Nephron (organoid): Measurements from ENCODE around the gene GTF2A2.

Experiments used
- H3K27ac Mint-ChIP-seq, 3 experiments: 2 replicates each; pipeline ENCODE4 v1.8.0; 2020; ENCODE audit warnings: mixed read lengths in 3 of 3, mild to moderate bottlenecking in 2 of 3, moderate library complexity in 1 of 3
- H3K27me3 Mint-ChIP-seq: 2 replicates; pipeline ENCODE4 v1.8.0; 2021; ENCODE audit warnings: low read depth, mild to moderate bottlenecking, moderate library complexity, mixed read lengths
- H3K36me3 Mint-ChIP-seq: 2 replicates; pipeline ENCODE4 v1.8.0; 2020; ENCODE audit warnings: low read depth, mixed read lengths
- H3K4me1 Mint-ChIP-seq: 2 replicates; pipeline ENCODE4 v1.8.0; 2020; ENCODE audit warnings: mixed read lengths
- H3K4me3 Mint-ChIP-seq, 3 experiments: 2 replicates each; pipeline ENCODE4 v1.8.0; 2020; ENCODE audit warnings: mild to moderate bottlenecking in 3 of 3, mixed read lengths in 3 of 3, moderate library complexity in 2 of 3
- H3K9me3 Mint-ChIP-seq: 2 replicates; pipeline ENCODE4 v1.8.0; 2020; ENCODE audit warnings: mixed read lengths
- TF ChIP-seq, protein P1 (sequence below), 3 experiments: fragments of 200-600 bp; sonication (generic); IDR thresholded peaks; one replicate each; pipeline ENCODE4 v1.5.0; 2021; ENCODE audit warnings: antibody characterized with exemption in 3 of 3; ENCODE audit not compliant: unreplicated experiment in 3 of 3

GTF2A2 gene

DNA sequence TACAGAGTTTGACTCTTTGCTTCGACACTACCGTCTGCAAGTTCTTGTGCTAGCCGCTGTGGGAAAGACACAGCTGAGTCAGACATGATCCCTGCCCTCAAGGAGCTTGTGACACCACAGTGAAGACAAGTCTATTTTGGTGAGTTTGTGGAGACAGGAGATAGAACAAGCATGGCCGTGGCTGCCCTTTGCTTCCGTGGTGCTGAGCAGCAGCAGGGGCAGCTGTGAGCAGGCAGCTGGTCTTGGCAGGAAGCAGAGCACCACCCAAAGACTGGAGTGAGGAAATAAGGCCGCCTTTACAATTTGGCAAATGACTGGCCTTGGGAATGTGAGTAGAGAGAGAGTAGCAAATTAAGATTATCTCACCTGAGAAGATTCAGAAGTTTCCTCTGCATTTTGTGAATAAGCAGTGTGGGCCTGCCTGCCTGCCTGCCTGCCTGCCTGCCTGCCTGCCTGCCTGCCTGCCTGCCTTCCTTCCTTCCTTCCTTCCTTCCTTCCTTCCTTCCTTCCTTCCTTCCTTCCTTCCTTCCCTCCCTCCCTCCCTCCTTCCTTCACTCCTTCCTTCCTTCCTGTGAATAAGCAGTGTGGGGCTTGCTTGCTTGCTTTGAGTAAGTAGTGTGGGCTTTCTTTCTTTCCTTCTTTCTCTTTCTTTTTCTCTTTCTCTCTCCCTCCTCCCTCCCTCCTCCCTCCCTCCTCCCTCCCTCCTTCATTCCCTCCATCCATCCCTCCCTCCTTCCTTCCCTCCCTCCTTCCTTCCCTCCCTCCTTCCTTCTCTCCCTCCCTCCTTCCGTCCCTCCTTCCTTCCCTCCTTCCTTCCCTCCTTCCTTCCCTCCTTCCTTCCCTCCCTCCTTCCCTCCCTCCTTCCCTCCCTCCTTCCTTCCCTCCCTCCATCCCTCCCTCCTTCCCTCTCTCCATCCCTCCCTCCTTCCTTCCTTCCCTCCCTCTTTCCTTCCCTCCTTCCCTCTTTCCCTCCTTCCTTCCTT lies 47.3 kb downstream of the GTF2A2 start:
- no peak overlapping the region for H3K4me3 Mint-ChIP-seq
- H3K27ac Mint-ChIP-seq, result no peak overlapping the region
- no peaks in the 10 kb centered on the region for H3K36me3 Mint-ChIP-seq
- H3K4me1 Mint-ChIP-seq, result no peaks in the 10 kb centered on the region
- TF ChIP-seq, protein P1, sequence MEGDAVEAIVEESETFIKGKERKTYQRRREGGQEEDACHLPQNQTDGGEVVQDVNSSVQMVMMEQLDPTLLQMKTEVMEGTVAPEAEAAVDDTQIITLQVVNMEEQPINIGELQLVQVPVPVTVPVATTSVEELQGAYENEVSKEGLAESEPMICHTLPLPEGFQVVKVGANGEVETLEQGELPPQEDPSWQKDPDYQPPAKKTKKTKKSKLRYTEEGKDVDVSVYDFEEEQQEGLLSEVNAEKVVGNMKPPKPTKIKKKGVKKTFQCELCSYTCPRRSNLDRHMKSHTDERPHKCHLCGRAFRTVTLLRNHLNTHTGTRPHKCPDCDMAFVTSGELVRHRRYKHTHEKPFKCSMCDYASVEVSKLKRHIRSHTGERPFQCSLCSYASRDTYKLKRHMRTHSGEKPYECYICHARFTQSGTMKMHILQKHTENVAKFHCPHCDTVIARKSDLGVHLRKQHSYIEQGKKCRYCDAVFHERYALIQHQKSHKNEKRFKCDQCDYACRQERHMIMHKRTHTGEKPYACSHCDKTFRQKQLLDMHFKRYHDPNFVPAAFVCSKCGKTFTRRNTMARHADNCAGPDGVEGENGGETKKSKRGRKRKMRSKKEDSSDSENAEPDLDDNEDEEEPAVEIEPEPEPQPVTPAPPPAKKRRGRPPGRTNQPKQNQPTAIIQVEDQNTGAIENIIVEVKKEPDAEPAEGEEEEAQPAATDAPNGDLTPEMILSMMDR (IDR thresholded peaks at IDR 0.05; ENCODE audit: unreplicated experiment in 3 of 3), result no peak
- peaks cover 8% of the 10 kb centered on the region for H3K27me3 Mint-ChIP-seq
- H3K9me3 Mint-ChIP-seq, result peaks cover 4% of the 10 kb centered on the region

DNA sequence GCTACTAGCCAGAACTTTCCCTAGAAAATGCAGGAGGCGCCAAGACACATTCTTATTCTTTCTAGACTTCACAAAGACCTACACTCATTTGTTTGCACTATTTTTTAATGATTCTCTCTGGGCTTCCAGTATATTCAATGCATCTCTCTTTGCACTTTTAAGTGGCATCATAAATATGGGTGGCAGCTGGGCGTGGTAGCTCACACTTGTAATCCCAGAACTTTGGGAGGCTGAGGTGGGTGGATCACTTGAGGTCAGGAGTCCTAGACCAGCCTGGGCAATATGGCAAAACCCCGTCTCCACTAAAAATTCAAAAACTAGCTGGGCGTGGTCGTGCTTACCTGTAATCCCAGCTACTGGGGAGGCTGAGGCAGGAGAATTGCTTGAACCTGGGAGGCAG lies 51.3 kb downstream of the GTF2A2 start:
- H3K9me3 Mint-ChIP-seq, result peaks cover 16% of the 10 kb centered on the region
- TF ChIP-seq, protein P1 (IDR thresholded peaks at IDR 0.05; ENCODE audit: unreplicated experiment in 3 of 3), result no peak
- H3K27me3 Mint-ChIP-seq, result no peaks in the 10 kb centered on the region
- H3K4me3 Mint-ChIP-seq, result no peak overlapping the region
- no peaks in the 10 kb centered on the region for H3K36me3 Mint-ChIP-seq
- H3K4me1 Mint-ChIP-seq, result no peaks in the 10 kb centered on the region
- H3K27ac Mint-ChIP-seq, result no peak overlapping the region

DNA sequence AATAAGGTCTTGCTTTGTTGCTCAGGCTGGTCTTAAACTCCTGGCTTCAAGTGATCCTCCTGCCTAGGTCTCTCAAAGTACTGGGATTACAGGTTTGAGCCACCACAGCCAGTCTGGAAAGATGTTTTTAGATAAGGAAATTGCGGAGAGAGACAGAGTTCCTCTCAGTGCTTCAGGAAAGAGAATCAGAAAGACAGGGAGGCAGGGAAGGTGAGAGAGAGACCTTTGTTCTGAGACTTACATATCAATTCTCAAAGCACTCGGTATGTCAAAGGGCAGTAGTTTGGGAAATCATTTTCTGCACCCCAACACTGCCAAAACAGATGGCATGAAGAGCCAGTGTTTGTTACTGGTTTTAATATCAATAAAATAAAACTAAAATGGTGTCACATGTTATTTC lies 58.9 kb downstream of the GTF2A2 start:
- Mint-ChIP-seq H3K36me3 (peaks cover 3% of the 10 kb centered on the region), H3K27me3 (no peaks in the 10 kb centered on the region), H3K4me1 (no peaks in the 10 kb centered on the region), H3K27ac (no peak overlapping the region), H3K4me3 (no peak overlapping the region), H3K9me3 (peaks cover 12% of the 10 kb centered on the region)
- TF ChIP-seq, protein P1 (IDR thresholded peaks at IDR 0.05; ENCODE audit: unreplicated experiment in 3 of 3), result no peak

- H3K27me3 Mint-ChIP-seq, result no peaks in the 10 kb centered on the region
- no peak overlapping the region for H3K4me3 Mint-ChIP-seq
- no peak overlapping the region for H3K27ac Mint-ChIP-seq
- no peaks in the 10 kb centered on the region for H3K4me1 Mint-ChIP-seq
- H3K9me3 Mint-ChIP-seq, result peaks cover 10% of the 10 kb centered on the region
- TF ChIP-seq, protein P1 (IDR thresholded peaks at IDR 0.05; ENCODE audit: unreplicated experiment in 3 of 3), result no peak
- peaks cover 3% of the 10 kb centered on the region for H3K36me3 Mint-ChIP-seq
These were observed 60.7 kb downstream of the GTF2A2 start for GRCh38 chr15:59596640-59597039.

DNA sequence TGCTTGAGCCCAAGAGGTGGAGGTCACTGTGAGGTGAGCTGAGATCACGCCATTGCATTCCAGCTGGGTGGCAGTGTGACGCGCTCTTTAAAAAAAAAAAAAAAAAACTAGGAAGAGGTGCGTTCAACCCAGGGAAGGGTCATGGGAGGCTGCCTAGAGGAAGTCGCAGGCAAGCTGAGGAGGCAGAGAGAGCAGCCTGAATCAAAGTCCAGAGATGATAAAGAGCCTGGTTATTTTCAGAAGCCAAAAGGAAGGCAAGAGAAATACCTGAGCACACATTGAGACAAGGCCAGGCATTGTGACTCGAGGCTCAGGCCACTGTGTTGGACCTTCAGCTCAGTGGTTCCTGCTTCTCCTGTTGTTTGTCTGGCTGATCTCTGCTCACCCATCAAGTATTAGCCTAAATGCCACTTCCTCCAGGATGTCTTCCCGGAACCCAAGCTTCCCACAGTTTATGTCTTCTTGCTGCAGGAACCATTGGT lies 61.8 kb downstream of the GTF2A2 start:
- H3K27ac Mint-ChIP-seq, result no peak overlapping the region
- no peaks in the 10 kb centered on the region for H3K27me3 Mint-ChIP-seq
- H3K36me3 Mint-ChIP-seq, result peaks cover 3% of the 10 kb centered on the region
- peaks cover 4% of the 10 kb centered on the region for H3K9me3 Mint-ChIP-seq
- TF ChIP-seq, protein P1 (IDR thresholded peaks at IDR 0.05; ENCODE audit: unreplicated experiment in 3 of 3), result no peak
- no peaks in the 10 kb centered on the region for H3K4me1 Mint-ChIP-seq
- H3K4me3 Mint-ChIP-seq, result no peak overlapping the region
